GM18907 (cell line): ENCODE results near the gene MTNR1B.
A peak's percentile ranks its signal among the peaks of the same experiment; 100 is the strongest.

Experiments used
- ATAC-seq: cut with Tn5 transposase; IDR thresholded peaks from one replicate; pipeline ENCODE4 v1.9.1; 2021; ENCODE audit warnings: mild to moderate bottlenecking, moderate library complexity; ENCODE audit not compliant: unreplicated experiment

Gene MTNR1B

DNA sequence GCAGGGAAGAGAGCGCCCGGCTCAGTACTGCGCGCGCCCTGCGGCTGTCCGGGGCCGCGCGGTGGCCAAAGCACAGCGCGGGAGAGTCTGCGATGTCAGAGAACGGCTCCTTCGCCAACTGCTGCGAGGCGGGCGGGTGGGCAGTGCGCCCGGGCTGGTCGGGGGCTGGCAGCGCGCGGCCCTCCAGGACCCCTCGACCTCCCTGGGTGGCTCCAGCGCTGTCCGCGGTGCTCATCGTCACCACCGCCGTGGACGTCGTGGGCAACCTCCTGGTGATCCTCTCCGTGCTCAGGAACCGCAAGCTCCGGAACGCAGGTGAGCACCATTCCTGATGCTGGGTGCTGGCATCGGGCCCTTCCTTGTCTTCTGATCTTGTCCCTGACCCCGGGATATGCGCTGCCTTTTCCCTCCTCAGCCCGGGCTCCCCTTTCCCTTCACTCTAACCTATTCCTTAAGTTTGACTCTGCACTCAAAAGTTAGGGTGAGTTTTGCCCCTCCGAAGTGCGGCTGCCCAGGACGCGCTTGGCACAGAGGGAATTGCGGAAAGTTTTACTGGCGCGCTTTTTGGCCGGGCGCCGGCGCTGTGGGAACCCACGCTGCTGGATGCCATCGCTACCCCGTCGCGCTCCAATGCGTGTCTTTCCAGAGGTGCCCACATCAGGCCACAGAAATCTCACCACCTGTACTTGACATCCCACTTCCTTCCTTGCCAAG, at the start of gene MTNR1B:
MTNR1B (plus strand) TSS at position 18 of the 714 bp plus-strand sequence; CDS start at position 93, 75 bp downstream.
- no peak for ATAC-seq

DNA sequence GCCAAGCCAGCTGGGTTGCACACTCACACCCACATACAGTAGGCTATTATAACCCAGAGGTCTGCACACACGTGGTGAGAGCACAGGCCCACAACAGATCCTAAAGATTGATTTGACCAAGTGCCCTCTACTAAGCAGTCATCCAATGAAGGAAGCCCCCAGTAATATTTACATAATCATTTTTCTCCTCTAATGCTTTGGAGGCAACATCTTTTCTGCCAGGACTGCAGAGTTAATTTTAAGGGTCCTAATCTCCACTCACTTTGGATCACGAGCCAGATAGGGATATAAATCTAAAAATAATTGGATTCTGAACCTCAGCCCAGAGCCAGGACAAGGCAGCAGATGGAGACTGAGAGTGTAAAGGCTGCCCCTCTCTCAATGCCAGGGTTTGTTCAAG, 49.1 kb upstream of the MTNR1B start:
- no peak for ATAC-seq

DNA sequence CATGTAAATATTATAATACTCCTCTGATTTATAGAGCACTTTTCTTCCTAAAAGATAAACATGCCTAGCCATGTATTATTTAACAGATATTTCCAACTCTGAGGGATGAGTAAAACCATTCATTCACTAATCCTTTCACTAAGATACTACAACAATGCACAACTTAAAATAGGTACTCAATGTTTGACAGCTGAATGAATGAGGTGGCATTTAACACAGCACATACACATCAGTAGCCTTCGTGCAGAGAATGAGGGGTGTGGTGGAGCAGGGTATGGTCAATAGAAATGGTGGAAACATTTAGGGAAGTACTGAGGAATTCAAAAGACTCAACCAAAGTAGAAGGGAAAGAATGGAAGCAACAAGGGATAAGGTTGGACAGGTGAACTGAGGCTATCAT, 46.7 kb upstream of the MTNR1B start:
- no peak for ATAC-seq

DNA sequence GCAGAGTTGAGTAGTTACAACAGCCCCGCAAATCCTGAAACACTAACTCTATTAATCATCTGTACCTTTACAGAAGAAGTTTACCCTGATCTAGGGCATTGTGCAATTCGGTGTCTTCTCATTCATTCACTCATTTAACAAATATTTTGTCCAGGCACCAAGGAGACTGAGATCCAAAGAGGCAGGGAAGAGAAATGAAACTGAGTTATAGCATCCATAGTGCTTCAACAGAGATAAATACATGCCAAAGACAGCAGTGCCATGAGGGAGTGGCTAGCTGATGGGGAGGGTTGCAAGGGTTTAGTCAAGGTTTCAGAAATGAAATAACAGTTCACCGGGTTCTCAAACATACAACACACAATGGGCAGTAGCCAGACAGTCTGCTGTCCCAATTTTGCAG, 40.2 kb upstream of the MTNR1B start:
- no peak for ATAC-seq

DNA sequence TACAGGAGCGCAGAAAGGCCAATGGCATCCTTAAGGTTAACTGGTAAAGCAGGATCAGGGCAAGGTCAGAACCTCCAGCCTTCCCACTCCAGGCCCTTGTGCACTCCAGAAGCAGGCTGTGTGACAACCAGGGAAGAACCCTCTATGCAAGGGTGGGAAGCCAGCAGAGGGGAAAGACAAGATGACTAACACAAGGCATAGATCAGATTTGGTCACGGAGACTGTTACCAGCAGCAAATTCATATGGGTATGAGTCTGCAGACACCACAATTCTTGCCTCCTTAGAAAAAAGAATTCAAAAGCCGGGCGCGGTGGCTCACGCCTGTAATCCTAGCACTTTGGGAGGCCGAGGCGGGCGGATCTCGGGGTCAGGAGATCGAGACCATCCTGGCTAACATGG, 39.8 kb upstream of the MTNR1B start:
- ATAC-seq: no peak

DNA sequence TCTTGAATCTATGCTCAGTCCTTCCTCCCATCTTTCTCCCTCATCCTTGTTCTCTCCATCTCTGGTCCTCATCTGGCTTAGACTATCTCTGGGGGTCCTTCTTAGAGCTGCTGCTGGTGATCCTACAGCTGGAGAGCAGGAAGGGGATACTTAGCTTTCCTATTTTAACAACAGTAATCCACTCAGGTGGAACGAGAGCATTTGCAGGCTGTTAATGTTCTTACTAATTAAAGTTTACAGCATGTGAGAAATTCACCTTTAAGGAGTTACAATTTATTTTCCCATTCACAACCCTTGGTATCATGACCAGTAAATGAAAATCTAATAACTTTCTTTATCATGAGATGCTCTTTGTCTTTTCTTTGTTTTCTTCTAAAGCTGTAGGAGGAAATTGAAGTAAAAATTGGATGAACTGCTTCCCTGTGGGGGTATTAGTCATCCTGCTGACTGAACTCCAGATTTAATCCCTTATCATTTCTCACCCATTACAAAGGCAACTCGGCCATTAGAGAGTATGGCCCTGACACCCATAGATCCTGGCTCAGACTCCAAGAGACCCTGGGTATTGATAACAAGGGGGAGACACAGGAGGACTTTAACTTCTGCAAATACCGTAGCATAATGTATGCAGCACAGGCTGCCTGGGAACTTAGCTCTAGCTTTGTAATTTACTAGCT, 37.6 kb upstream of the MTNR1B start:
- ATAC-seq: no peak

DNA sequence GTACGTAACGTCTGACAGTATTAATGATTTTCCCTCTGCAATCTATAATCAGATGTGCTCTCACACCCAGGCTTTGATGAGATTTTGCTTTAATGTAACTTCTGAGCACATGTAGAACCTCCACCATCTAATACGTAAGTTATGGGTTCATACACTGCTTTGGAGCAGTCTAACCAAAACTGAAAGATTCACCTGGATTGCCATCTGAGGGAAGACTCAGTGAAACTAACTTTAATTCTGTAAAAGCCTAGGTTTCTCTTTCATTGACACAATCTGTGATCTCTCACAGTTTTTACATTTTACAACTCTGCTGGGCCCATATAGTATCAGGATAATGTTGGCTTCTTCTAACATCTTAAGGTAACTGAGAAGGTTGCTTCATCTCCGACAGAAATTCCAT, 30.1 kb upstream of the MTNR1B start:
- ATAC-seq: no peak

DNA sequence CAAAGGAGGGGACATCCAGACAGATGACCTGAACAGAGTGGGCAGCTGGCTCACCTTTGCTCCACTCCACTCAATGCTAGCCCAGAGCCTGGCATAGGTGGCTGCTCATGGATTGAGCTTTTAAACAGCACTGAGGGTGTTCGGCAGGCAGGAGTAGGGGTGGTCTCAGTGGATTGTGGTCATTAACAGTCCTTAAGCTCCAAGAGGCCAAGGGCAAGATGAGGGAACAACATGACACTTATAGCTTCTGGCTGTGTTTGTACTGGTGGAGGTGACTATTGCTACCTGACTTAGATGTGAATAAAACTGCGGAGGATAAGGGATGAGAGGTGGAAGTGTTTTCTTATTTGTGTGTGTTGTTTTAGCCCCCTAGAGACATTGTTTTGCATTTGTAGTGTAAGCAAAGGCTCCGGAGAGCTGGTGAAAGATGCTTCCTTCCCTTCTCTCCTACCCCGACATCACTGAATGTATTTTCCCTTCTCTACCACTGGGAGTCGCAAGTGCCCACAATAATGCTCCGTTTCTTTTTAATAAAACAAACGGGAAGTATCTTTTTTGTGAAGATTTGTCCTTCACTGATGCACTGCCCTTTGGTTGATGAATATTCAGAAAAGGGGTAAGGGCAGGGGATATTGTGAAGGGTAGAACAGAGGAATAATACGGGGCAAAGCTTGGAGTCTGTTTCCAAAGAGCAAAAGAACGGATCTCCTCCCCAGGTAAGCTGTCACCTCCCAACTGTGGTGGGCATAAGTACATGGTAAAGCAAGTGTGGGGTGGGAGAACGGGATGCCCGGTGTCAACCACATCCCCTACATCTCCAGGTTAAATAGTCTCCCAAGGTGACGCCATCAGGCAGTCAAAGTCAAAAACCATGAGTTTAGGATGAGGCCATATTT, 27.5 kb upstream of the MTNR1B start:
- ATAC-seq: peak; percentile 84

DNA sequence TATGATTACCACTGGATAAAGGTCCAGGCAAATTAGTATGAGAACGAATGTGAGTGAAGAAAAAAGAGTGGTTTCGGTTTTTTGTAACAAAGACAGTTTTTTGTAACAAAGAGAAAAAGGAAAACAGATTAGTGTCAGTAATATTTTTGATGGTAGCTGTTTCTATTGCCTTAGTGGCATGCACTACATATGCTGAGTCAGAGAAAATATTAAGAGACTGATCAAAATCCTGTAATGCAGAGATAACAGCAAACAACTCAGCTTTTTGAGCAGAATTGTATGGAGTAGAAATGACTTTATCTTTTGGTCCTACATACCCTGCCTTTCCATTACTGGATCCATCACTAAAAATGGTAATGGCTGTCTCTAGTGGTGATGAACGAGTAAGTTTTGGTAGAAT, 22.7 kb upstream of the MTNR1B start:
- no peak for ATAC-seq

DNA sequence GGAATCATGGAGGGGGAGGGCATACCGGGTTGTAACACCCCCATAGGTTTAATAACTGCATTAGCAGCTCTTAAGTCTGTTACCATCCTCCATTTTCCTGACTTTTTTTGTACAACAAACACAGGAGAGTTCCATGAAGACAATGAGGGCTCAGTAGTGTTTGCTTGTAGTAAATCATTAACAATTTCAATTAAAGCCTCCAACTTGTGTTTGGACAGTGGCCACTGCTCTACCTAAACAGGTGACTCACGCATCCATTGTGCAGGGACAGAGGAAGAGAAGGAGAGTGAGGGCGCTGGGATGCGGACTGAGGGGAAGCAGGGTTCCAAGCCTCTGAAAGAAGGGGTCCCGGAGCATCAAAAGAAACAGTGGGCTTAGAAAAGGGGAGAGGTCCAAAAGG, 21.3 kb upstream of the MTNR1B start:
- ATAC-seq: no peak

DNA sequence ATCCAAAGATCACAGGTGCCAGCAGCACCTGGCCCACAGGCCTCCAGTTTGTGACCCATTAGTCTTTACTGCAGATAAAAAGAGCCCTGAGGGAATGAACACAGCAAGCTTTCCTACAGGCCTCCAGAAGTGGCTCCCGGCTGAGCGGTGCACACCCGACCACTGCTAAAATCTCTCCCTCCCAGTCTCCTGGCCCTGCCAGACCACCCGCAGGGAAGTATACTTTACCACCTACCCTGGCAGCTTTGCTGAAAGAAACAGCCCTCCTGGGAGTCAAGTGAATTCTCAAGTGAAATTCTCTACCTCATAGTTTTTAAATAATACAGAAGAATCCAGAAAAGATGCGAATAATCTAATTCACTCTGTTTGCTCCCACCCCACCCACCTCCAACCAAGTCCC, 15.4 kb upstream of the MTNR1B start:
- no peak for ATAC-seq

DNA sequence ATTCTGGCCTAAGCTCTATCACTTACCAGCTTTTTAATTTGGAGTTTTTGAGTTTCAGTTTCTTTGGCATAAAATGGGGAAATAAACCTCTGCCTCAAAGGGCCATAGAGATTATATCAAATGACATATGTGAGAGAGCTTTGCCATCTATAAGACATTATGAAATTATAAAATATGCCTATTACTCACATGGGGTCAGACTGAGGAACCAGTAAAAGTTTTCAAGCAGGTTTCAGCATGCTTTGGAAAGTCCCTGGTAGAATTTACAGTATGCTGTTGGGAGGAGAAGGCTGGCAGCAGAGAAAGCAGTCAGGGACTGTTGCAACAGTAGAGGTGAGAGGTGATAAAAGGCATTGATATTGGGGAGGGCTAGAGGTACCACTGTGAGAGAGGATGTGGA, 13.6 kb upstream of the MTNR1B start:
- ATAC-seq: peak; percentile 63

DNA sequence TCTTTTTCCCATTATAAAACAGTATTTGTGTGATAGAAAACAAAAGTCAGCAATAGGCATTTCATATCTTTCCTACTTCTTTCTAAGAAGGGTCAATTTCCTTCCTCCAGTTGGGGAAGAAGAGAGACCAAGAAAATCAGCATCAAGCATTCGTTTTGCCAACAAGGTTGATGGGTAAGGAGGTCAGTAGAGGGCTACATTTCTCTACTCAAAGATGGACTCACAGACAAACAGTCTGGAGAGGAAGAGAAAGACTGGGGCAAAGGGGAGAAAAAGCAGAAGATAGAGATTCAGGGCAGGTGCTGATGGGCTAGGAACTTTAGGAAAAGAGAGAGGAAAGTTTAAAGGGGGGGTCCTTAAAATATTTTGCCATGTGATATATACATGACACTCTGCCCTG, 8.6 kb upstream of the MTNR1B start:
- ATAC-seq: no peak

DNA sequence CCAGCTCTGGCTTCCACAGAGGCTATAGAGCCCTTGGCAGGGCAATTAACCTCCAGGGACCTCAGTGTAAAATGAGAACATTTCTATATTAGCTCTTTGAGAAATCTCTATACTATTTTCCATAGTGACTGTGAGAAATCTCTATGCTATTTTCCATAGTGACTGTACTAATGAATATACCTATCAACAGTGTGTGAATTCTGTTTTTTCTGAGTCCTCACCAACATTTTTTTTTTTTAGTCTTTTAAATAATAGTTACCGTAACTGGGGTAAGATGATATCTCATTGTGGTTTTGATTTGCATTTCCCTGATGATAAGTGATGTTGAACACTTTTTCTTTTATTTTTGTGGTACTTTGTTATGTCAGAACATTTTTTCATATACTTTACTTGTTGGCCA, 7.0 kb upstream of the MTNR1B start:
- no peak for ATAC-seq

DNA sequence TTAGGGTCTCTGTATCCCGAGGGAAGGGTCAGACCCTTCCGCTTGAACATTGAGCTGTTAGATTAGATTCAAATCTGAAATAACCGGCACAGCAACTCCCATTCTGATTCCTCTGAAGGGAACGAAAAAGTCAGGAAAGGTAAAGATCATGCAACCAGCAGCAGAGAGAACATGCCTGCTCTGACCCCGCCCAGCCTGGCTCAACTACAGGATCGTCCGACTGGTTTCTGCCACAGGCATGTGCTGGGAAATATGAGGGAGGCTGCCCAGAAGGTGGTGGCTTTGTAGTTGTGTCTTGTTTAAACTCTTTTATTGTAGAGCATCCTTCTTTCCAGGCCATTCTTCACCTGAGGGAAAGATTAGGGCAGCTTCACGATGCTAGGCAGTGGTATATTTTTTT, 5.0 kb upstream of the MTNR1B start:
- ATAC-seq: no peak

DNA sequence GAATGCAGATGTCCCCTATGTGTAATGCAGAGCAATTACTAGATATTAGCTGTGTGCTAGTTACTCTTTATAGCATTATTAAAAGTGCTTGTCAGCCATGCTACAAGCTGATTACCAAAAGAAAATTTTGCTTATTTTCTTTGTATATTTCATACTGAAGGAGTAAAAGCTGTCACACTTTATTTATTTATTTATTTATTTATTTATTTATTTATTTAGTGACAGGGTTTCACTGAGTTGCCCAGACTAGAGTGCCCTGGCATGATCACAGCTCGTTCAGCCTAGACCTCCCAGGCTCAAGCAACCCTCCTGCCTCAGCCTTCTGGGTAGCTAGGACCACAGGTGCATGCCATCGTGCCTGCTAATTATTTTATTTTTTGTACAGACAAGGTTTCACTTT, 4.3 kb upstream of the MTNR1B start:
- ATAC-seq: no peak

DNA sequence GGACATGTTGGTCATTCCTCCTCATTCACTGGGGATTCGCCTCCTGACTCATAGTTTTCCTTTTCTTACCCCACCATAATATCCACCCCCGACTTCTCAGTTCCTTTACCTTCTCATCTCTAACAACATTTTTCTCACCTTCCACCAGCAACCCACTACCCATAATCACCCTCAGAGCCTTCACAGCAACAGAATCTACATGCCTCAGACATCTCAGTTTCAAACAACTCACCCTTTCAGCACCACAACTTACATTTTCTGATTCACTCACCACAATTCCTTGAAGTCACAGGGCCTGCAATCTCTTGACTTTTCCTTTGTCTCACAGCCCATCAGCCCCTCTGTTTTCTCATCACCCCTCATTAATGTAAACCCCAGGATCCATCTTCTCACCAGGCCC, 2.3 kb upstream of the MTNR1B start:
- no peak for ATAC-seq

DNA sequence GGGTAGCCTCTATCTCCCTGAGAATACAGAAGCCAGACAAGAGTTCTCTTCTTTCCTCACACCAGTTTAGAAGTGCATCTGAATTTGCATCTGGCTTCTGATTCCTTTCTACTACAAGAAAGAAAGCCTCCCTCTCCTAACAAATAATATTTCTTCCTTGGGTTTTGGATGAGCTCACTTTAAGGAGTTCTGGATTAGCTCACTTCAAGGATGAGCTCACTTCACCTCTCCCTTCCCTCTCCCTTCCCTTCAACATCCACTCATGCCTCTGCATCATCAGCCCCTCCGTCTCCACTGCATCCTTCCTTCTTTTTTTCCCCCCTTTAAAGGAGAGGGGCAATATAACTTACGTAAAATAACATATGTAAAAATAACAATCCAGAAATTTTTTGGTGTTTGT, 1.6 kb upstream of the MTNR1B start:
- no peak for ATAC-seq

DNA sequence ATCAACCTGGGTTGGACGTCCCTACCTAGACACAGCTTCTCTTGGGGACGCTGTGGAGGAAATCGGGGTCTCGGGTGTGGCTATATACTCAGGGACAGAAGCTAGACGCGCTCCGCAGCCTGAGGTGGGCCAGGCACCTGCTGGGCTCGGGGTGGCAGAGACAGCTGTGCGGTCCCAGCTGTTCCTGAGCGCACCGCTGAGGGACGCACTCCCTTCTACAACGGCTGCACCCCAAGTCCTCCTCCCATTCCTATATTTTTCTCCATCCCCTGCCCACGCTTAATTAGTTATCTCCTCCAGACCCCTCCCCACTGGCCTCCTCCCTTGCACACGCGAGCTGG, 188 bp upstream of the MTNR1B start:
- ATAC-seq: no peak

DNA sequence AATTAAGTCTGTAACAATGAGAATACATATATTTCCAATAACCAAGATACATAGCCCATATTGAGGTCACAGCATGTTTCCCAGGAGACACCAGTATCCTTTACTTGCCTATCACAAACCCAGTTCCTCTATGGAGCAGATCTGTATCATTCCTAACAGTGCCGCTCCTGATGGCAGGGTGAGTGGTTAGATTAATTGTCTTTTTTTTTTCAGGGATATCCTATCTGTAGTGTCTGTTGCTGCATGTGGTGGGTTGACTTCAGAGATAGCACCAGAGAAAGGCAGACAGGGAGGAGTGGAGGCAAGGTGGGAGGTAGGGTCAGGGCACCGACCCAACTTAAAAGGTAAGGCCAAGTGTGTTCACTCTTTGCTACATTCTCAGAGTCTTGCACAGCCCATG, 2.8 kb downstream of the MTNR1B start:
- ATAC-seq: no peak

DNA sequence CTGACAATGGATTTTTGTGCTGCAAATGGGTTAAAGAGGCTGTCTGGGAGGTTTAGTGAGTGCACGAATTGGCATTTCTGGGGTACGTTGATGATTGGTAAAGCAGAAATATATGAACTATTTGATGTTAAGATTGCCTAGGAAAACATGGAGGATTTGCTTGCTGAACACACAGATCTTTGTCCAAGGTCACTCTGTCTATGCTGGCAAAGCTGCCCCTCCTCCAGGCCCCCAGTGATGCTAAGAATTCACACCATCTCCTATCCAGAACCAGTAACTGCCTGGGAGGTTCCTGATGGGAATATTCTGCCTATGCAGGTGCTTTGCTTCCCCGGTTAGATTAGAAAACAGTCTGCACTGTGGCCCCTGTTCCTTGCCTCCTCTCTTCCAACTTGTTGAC, 5.8 kb downstream of the MTNR1B start:
- ATAC-seq: no peak

DNA sequence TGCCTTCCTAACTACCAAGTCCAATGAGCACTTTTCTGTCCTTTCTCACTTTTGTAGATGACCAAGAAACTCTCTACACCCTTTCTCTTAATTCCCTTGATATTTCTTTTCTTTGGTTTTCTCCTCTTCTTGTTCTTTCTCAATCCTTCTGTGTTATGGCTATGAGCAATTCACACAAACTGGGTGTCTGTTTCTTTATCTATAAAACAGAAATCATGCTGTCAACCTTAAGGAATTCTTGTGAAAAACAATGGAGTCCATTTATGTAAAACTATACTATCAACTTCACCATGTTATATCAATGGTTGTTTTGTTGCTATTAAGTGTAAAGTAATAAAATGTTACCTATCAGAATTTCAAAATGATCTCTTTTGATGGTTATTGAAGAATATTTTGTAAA, 7.2 kb downstream of the MTNR1B start:
- ATAC-seq: no peak
